VCaP (cell line): ENCODE data around the gene WDR33.
"Not testable (repeated sequence)": the region's sequence is repeated elsewhere in the genome, so short reads cannot be mapped to it uniquely, and the experiment has no call there.

Experiments used
- H3K27ac ChIP-seq: fragments of 450-650 bp; 2 replicates; pipeline ENCODE4 v1.5.1; 2017
- TF ChIP-seq, protein P1 (sequence below): fragments of 450-650 bp; conservative IDR thresholded peaks from 2 replicates; pipeline ENCODE4 v1.5.1; 2017; ENCODE audit warnings: mild to moderate bottlenecking, moderate library complexity

WDR33 gene

DNA sequence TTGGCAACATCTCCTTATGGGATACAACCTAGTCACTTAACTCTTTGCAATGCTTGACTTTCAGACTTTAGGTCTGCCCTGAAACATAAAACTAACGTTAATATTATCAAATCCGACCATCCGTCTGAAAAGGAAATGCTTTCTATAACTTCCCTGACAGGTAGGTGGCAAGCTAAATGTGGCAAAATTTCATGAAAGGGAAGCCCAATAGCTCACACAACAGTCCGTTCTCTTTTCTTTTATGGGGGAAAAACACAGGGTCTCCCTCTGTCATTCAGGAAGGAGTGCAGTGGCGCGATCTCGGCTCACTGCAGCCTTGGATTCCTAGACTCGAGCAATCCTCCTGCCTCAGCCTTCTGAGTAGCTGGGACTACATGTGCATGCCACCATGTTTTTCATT lies 56.8 kb downstream of the WDR33 start:
- TF ChIP-seq, protein P1, sequence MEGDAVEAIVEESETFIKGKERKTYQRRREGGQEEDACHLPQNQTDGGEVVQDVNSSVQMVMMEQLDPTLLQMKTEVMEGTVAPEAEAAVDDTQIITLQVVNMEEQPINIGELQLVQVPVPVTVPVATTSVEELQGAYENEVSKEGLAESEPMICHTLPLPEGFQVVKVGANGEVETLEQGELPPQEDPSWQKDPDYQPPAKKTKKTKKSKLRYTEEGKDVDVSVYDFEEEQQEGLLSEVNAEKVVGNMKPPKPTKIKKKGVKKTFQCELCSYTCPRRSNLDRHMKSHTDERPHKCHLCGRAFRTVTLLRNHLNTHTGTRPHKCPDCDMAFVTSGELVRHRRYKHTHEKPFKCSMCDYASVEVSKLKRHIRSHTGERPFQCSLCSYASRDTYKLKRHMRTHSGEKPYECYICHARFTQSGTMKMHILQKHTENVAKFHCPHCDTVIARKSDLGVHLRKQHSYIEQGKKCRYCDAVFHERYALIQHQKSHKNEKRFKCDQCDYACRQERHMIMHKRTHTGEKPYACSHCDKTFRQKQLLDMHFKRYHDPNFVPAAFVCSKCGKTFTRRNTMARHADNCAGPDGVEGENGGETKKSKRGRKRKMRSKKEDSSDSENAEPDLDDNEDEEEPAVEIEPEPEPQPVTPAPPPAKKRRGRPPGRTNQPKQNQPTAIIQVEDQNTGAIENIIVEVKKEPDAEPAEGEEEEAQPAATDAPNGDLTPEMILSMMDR = no peak
- H3K27ac ChIP-seq = no peak overlapping the region

DNA sequence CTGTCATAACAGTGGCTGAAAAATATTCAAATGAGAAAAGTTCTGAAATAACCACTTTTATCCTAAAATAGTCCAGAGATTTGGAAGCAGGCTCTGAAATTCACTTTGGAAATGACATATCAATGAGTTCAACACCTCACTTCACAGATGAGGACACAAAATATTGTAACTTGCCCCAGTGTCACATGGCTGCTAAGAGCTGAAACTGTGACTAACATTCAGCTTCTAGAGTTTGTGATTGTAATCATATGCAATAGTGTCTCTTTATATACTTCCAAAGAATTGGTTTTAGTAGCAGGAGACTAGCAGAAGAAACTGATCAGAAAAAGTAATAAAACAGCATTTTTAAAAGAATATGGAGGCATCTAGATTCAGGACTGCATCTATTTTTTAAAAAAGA lies 57.6 kb downstream of the WDR33 start:
- H3K27ac ChIP-seq = no peak overlapping the region
- TF ChIP-seq, protein P1 = no peak

DNA sequence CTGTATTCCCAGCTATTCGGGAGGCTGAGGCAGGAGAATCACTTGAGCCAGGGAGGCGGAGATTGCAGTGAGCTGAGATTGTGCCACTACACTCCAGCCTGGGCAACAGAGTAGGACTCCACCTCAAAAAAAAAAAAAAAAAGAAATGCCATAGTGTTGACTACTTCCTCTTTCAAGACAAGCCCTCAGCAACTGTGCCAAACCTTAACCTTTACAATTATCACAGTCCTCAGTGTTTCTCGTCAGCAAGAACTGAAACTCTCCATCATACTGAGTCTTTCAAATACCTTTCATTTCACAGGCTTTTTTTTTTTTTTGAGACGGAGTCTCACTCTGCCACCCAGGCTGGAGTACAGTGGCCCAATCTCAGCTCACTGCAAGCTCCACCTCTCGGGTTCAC lies 61.4 kb downstream of the WDR33 start:
- not testable (repeated sequence) for H3K27ac ChIP-seq

DNA sequence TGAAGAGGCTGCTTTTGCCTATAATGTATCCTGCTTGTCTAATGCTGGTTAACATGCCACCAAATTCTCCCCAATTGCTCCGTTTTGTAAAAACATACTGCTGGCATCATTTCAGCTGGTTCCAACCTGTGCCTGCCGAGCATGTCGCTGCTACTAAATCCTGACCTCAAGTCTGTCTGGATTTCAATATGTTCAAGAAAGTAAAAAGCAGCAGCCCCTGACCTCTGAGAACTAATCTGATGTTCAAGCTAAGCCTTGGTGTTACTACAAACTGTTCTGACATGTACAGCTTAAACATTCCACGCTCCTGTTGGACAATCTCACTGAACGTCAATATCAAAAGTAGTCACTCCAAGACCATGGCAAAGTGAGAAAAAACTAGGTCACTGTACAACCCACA lies 63.4 kb downstream of the WDR33 start:
- no peak overlapping the region for H3K27ac ChIP-seq
- TF ChIP-seq, protein P1 = no peak

DNA sequence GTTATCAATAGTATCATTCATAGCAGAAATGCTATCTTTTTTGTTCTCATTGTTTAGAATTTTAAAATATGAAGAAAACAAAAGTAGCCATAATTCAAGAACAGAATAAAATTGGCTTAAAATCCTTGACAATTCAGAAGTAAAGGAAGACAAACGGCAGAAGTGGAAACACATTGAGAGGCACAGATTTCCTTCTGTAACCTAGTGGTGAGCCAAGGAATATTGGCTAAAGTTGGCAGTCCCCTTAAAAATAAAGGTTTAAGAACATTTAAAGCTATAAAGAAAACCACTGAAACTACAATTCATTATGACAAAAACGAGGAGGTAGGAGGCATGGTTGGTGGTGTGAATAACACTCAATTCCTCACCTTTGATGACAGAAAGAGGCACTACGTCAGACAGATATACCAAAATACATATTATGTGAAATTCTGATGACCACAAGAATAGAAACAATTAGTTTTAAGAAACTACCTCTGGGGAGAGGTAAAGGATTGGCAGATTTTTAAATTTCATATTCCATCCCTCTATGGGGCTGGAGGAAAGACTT lies 67.4 kb downstream of the WDR33 start:
- TF ChIP-seq, protein P1 = no peak
- no peak overlapping the region for H3K27ac ChIP-seq

DNA sequence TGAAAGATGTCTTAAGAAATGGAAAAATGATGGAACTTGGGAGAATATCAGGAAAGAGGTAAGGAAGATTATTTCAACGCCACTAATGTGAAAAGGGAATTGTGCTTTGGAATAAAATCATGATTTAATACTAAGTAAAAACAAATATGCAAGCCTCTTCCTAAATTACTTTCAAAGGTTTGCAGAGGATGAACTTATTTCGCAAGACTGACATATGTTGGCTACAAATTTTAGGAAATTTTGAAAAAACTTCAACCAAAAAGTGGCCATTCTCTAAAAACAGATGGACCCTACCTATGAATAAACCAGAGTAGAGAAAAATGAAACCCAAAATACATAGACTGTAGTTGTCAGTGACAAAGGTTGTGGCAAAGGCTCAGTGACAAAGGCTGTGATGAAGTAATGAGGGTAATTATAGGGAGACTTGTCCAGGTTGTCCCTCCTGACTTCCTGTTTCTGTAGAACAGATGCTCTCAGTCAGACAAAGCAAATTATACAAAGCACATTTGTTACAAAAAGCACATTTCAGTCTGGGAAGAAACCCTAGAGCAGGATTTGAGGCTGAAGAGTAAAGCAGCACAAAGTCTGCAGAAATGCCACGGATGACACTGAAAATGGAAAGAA lies 70.2 kb downstream of the WDR33 start:
- TF ChIP-seq, protein P1 = no peak
- no peak overlapping the region for H3K27ac ChIP-seq

DNA sequence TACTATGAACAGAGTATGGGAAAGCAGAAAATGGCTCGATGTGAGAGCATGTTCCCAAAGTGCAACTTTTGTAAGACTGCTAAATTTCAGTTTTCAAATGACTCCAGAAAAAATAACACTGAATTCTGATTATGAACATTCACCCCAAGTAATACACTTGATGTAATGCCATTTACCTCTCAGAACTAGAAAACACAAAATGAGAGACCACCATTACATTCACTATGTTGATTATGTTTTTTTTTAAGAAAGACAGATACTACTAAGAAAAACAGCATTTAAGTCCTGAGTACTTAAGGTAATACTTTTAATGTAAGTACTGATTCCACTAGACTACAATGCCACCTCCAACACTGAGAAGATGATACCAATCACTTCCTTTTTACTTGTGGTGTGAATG lies 71.2 kb downstream of the WDR33 start:
- TF ChIP-seq, protein P1 = no peak
- no peak overlapping the region for H3K27ac ChIP-seq

DNA sequence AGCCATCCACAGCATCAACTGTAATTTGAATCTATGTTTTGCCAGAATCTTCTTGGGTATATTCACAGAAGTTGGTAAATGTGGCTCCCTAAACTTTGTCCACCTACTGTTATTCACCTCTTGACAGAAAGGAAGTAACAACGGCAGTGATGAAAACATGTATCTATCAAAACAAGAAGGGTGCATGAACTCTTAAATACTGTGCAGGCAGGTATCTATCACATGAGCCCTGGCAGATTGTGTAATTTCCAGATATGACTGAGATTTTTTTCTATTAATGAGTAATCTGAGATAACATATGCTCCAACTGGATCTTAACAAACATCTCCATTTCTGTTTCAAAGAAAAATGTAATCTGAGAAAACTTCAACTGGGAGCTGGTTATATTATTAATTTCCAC lies 73.1 kb downstream of the WDR33 start:
- H3K27ac ChIP-seq = no peak overlapping the region
- TF ChIP-seq, protein P1 = no peak
